MM.1S (cell line): ENCODE results near the gene NFKBIA.
"Not testable (repeated sequence)": the region's sequence is repeated elsewhere in the genome, so short reads cannot be mapped to it uniquely, and the experiment has no call there.

ENCODE experiments used
- DNase-seq: peaks from one replicate; pipeline ENCODE4 v3.0.0-alpha.2; 2015
- H2AFZ ChIP-seq: fragments of 300-600 bp; sonication (generic); 2 replicates; pipeline ENCODE4 v1.6.0; 2016; ENCODE audit warnings: antibody characterized with exemption, low read length
- H3F3A ChIP-seq: fragments of 300-600 bp; sonication (generic); 2 replicates; pipeline ENCODE4 v1.6.1; 2016; ENCODE audit warnings: mild to moderate bottlenecking, antibody characterized with exemption, low read length, moderate library complexity, mixed read lengths; ENCODE audit not compliant: insufficient read depth
- H3K27ac ChIP-seq: fragments of 300-600 bp; sonication (generic); 2 replicates; pipeline ENCODE4 v1.5.1; 2016; ENCODE audit warnings: mild to moderate bottlenecking, low read length
- H3K27me3 ChIP-seq: fragments of 300-600 bp; sonication (generic); replicated peaks from 2 replicates; pipeline ENCODE4 v1.6.0; 2016; ENCODE audit warnings: low read length; ENCODE audit not compliant: insufficient read depth
- H3K36me3 ChIP-seq: fragments of 300-600 bp; sonication (generic); replicated peaks from 2 replicates; pipeline ENCODE4 v1.6.1; 2016; ENCODE audit warnings: mild to moderate bottlenecking, low read length, mixed read lengths; ENCODE audit not compliant: insufficient read depth
- H3K4me1 ChIP-seq: fragments of 300-600 bp; sonication (generic); 2 replicates; pipeline ENCODE4 v1.6.1; 2016; ENCODE audit warnings: low read length, mixed read lengths
- H3K4me2 ChIP-seq: fragments of 300-600 bp; sonication (generic); 2 replicates; pipeline ENCODE4 v1.6.0; 2016; ENCODE audit warnings: low read depth, low read length
- H3K4me3 ChIP-seq: fragments of 300-600 bp; sonication (generic); 2 replicates; pipeline ENCODE4 v1.5.1; 2016; ENCODE audit warnings: low read length, mixed read lengths
- H3K79me2 ChIP-seq: fragments of 300-600 bp; sonication (generic); 2 replicates; pipeline ENCODE4 v1.6.1; 2016; ENCODE audit warnings: mixed run types, low read length, mixed read lengths
- H3K9ac ChIP-seq: fragments of 300-600 bp; sonication (generic); 2 replicates; pipeline ENCODE4 v1.6.1; 2016; ENCODE audit warnings: low read length, mixed read lengths
- H3K9me2 ChIP-seq: fragments of 300-600 bp; sonication (generic); replicated peaks from 2 replicates; pipeline ENCODE4 v1.6.1; 2016; ENCODE audit warnings: mild to moderate bottlenecking, low read length, mixed read lengths; ENCODE audit not compliant: insufficient read depth
- H3K9me3 ChIP-seq: fragments of 300-600 bp; sonication (generic); replicated peaks from 2 replicates; pipeline ENCODE4 v1.6.1; 2016; ENCODE audit warnings: mild to moderate bottlenecking, low read length, mixed read lengths; ENCODE audit not compliant: insufficient read depth
- H4K20me1 ChIP-seq: fragments of 300-600 bp; sonication (generic); 2 replicates; pipeline ENCODE4 v1.6.1; 2016; ENCODE audit warnings: mild to moderate bottlenecking, low read length, moderate library complexity, mixed read lengths; ENCODE audit not compliant: insufficient read depth
- CTCF ChIP-seq: fragments of 300-600 bp; sonication (generic); IDR thresholded peaks from 2 replicates; pipeline ENCODE4 v1.5.1; 2016; ENCODE audit warnings: antibody characterized with exemption, low read length, mixed read lengths
- EZH2 ChIP-seq: fragments of 300-600 bp; sonication (generic); optimal IDR thresholded peaks from 2 replicates; pipeline ENCODE3; 2017; ENCODE audit warnings: low read depth, mild to moderate bottlenecking, antibody characterized with exemption, low read length, mixed read lengths
- EZH2phosphoT487 ChIP-seq: fragments of 300-600 bp; sonication (generic); IDR thresholded peaks from 2 replicates; pipeline ENCODE4 v1.6.1; 2018; ENCODE audit warnings: antibody characterized with exemption, low read length

NFKBIA gene

GRCh38 chr14:35400648-35401421, 3.7 kb downstream of the NFKBIA start:
- no peaks in the 10 kb centered on the region for H4K20me1 ChIP-seq
- no peak overlapping the region for H3K27ac ChIP-seq
- H3K9me3 ChIP-seq: no peaks in the 10 kb centered on the region
- H3K9ac ChIP-seq: no peak overlapping the region
- TF ChIP-seq EZH2 (no peak), EZH2phosphoT487 (no peak), CTCF (no peak)
- no peaks in the 10 kb centered on the region for H3K9me2 ChIP-seq
- H2AFZ ChIP-seq: no peak overlapping the region
- no peak overlapping the region for H3K4me3 ChIP-seq
- H3K4me1 ChIP-seq: peaks cover 13% of the 10 kb centered on the region
- no peak for DNase-seq
- no peaks in the 10 kb centered on the region for H3K27me3 ChIP-seq
- H3K4me2 ChIP-seq: no peak overlapping the region
- peaks cover 17% of the 10 kb centered on the region for H3K79me2 ChIP-seq
- peaks cover 8% of the 10 kb centered on the region for H3K36me3 ChIP-seq
- 0 out of 2 replicates have a peak, but pooled peaks cover 2% of the 10 kb centered on the region for H3F3A ChIP-seq

- peaks cover 17% of the 10 kb centered on the region for H3K79me2 ChIP-seq
- no peak overlapping the region for H3K9ac ChIP-seq
- H3K4me3 ChIP-seq: no peak overlapping the region
- H3F3A ChIP-seq: 0 out of 2 replicates have a peak, but pooled peaks cover 2% of the 10 kb centered on the region
- peaks cover 7% of the 10 kb centered on the region for H3K4me1 ChIP-seq
- no peaks in the 10 kb centered on the region for H3K9me3 ChIP-seq
- H3K36me3 ChIP-seq: peaks cover 8% of the 10 kb centered on the region
- H4K20me1 ChIP-seq: no peaks in the 10 kb centered on the region
- no peaks in the 10 kb centered on the region for H3K27me3 ChIP-seq
- no peak overlapping the region for H3K4me2 ChIP-seq
- TF ChIP-seq EZH2phosphoT487 (no peak), CTCF (no peak), EZH2 (no peak)
- H3K9me2 ChIP-seq: no peaks in the 10 kb centered on the region
- DNase-seq: no peak
- H3K27ac ChIP-seq: no peak overlapping the region
- H2AFZ ChIP-seq: no peak overlapping the region
Observed at GRCh38 chr14:35399083-35399937, 5.2 kb downstream of the NFKBIA start.

- Histone ChIP-seq H3K27me3 (no peaks in the 10 kb centered on the region), H3K9ac (no peak overlapping the region), H3K4me3 (no peak overlapping the region), H3K36me3 (peaks cover 6% of the 10 kb centered on the region), H3F3A (0 out of 2 replicates have a peak, but pooled peaks cover 2% of the 10 kb centered on the region), H2AFZ (no peak overlapping the region), H3K4me2 (no peak overlapping the region), H3K4me1 (peaks cover 7% of the 10 kb centered on the region), H3K27ac (no peak overlapping the region), H3K9me3 (no peaks in the 10 kb centered on the region), H3K79me2 (peaks cover 12% of the 10 kb centered on the region), H3K9me2 (no peaks in the 10 kb centered on the region), H4K20me1 (no peaks in the 10 kb centered on the region)
- TF ChIP-seq EZH2 (no peak), CTCF (no peak), EZH2phosphoT487 (no peak)
- no peak for DNase-seq
Observed at GRCh38 chr14:35398071-35398584, 6.4 kb downstream of the NFKBIA start.

GRCh38 chr14:35396610-35397009, 7.9 kb downstream of the NFKBIA start:
- H3K79me2 ChIP-seq, H3K9me2 ChIP-seq, H3K4me1 ChIP-seq, H3K36me3 ChIP-seq, H3K9ac ChIP-seq, H3K27me3 ChIP-seq, H3K9me3 ChIP-seq, H3F3A ChIP-seq, H3K27ac ChIP-seq, H2AFZ ChIP-seq, DNase-seq, H3K4me2 ChIP-seq, H3K4me3 ChIP-seq, H4K20me1 ChIP-seq: not testable (repeated sequence)
